Measurements from ENCODE around the gene COPS2.

DNA sequence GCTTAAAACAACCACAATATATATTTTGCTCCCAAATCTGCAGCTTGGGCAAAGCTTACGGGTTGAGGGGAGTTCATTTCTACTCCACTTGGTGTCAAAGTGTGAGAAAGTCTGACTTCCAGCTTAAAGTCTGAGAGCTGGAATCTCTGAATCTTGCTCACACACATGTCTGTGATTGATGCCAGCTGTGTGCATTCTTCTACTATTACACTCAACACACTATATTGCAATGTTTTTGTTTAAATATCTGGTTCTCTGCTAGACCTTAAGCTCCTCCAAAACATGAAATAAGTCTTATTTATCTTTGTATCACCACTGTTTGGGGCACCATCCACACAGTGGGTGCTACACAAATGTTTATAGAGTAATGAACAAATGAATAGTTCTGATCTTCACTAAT is 72.4 kb downstream of the COPS2 start:
- TF ChIP-seq, protein P1, sequence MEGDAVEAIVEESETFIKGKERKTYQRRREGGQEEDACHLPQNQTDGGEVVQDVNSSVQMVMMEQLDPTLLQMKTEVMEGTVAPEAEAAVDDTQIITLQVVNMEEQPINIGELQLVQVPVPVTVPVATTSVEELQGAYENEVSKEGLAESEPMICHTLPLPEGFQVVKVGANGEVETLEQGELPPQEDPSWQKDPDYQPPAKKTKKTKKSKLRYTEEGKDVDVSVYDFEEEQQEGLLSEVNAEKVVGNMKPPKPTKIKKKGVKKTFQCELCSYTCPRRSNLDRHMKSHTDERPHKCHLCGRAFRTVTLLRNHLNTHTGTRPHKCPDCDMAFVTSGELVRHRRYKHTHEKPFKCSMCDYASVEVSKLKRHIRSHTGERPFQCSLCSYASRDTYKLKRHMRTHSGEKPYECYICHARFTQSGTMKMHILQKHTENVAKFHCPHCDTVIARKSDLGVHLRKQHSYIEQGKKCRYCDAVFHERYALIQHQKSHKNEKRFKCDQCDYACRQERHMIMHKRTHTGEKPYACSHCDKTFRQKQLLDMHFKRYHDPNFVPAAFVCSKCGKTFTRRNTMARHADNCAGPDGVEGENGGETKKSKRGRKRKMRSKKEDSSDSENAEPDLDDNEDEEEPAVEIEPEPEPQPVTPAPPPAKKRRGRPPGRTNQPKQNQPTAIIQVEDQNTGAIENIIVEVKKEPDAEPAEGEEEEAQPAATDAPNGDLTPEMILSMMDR (IDR thresholded peaks at IDR 0.05) = no peak
- no peak for TF ChIP-seq POLR2A (IDR thresholded peaks at IDR 0.05)

Measured in esophagus squamous epithelium (tissue), 4 donors.